ENCODE results near the gene SPDYE6.
A peak's percentile ranks its signal among the peaks of the same experiment; 100 is the strongest.
"Not testable (repeated sequence)": the region's sequence is repeated elsewhere in the genome, so short reads cannot be mapped to it uniquely, and the experiment has no call there.

The SPDYE6 gene

DNA sequence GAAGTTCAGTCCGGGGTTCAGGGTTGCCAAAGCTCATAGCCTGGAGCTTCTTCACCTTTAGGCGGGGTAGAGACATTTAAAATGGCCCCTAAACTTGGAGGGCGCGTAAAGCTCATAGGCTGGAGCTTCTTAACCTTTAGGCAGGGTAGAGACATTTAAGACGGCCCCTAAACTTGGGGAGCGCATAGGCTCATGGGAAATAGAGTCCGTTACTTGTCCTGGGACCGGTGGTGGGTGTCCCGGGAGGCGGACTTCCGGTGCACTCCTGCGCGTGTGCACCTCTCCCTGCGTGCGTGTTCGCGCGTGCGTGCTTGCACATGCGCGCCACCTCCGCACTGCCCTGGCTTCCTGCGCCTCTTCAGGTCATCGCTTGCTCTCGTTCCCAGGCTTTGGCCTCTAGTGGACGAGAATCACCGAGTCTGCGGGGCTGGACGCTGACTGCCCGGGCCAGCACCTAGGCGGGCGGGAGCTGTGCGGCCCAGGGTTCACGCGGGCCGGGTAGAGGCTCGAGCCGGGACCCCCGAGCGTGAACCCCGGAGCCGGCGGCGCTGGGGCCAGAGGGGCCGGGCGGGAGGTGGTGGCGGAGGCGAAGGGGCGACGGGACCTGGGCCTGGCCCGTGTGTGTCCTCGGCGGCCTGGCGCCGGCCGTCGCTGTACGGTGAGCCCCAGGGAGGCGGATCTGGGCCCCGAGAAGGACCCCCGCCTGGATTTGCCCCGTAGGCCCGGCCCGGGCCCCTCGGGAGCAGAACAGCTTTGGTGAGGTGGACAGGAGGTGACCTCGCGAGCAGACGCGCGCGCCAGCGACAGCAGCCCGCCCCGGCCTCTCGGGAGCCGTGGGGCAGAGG, 7.5 kb upstream of the SPDYE6 start:
- DNase-seq: peak; percentile 87

DNA sequence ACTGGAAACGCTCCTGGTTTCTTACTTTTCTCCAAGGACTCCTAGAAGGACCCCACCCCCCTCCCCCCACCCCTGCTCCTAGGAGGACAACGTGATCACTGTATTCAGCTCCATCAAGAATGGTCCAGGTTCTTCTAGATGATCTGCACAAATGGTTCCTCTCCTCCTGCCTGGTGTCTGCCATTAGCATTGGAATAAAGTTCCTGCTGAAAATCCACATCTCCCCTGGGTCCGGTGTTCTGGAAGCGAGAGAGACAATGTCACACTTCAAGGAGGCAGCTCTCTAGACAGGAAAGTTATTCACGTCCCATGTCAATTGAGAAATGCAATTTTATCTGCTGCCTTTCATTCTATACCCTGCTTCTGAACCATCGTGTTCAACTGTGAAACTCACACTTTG, 9.3 kb downstream of the SPDYE6 start:
- DNase-seq: not testable (repeated sequence)

DNA sequence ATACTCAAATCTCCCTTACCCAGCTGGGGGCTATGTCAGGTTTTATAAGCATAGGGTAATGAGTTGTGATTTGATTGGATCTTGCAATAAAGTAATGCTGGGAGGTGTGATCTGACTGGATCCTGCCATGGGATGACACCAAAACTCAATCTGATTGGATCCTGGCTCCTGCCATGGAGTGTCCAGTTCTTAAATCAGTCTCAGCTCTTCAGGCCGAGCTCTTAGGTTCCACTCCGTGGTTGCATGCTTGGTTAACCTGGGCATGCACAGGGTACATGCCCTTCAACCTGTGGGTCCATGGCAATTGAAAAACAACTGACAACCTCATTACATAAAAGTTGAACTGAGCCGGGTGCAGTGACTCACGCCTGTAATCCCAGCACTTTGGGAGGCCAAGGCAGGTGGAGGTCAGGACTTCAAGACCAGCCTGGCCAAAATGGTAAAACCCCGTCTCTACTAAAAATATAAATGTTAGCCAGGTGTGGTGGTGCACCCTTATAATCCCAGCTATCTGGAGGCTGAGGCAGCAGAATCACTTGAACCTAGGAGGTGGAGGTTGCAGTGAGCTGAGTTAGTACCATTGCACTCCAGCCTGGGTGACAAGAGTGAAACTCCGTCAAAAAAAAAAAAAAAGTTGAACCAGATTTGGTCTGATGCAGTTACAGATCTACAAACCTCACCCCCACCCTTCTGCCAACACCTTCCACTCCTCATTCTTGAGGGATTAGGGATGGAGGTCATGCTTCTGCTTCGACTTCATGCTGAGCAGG, 15.5 kb downstream of the SPDYE6 start:
- DNase-seq: not testable (repeated sequence)

GRCh38 chr7:102337420-102337819, 18.8 kb downstream of the SPDYE6 start:
- DNase-seq: not testable (repeated sequence)

DNA sequence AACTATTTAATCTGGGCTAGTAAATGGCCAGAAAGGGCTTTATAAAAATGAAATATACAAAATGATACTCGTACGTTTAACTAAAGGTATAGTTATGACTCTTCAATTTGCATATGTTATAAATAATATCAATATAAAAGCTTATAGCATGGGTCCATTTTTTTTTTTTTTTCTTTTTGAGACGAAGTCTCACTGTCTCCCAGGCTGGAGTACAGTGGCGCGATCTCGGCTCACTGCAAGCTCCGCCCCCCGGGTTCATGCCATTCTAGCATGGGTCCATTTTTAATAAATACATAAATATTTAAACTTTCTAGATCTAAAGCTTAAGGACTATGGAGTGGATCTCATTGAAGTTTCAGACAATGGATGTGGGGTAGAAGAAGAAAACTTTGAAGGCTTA, 19.2 kb downstream of the SPDYE6 start:
- DNase-seq: not testable (repeated sequence)

GRCh38 chr7:102335574-102335973, 20.7 kb downstream of the SPDYE6 start:
- DNase-seq: not testable (repeated sequence)

GRCh38 chr7:102330666-102331460, 25.4 kb downstream of the SPDYE6 start:
- DNase-seq: not testable (repeated sequence)

DNA sequence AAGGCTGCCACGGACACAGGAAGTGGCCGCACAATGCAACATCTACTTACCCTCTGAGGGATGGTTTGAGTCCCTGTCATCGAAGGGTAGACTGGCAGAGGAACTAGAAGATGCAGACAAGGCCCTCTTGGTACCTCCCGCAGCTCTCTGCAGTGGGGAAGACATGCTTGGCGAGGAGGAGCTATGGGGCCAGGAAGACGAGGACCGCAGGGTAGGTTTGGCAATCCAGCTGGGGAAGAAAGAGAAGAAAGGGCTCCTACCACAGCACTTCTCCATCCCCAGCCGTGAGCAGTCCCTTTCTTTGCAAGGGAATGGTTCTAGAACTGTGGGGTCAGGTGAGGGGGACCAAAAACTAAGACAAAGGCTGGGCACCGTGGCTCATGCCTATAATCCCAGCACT, 26.9 kb downstream of the SPDYE6 start:
- DNase-seq: not testable (repeated sequence)

DNA sequence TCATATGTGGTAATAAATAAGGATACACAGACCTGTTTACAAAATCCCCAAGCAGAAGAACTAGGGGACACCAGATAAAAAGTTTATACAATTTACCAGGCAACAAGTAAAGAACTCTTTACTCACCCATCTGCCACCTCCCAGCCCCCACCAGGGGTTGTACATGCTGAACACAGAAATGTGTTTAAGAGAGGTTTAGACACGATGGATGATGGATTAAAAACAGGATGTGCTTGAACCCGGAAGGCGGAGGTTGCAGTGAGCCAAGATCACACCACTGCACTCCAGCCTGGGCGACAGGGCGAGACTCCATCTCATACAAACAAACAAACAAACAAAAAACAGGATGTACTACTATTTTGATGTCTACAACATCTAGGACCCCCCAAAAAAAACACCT, 27.4 kb downstream of the SPDYE6 start:
- not testable (repeated sequence) for DNase-seq

GRCh38 chr7:102327183-102327582, 29.1 kb downstream of the SPDYE6 start:
- not testable (repeated sequence) for DNase-seq

- no peak for DNase-seq
Observed at GRCh38 chr7:102326157-102326889, 29.9 kb downstream of the SPDYE6 start.

DNA sequence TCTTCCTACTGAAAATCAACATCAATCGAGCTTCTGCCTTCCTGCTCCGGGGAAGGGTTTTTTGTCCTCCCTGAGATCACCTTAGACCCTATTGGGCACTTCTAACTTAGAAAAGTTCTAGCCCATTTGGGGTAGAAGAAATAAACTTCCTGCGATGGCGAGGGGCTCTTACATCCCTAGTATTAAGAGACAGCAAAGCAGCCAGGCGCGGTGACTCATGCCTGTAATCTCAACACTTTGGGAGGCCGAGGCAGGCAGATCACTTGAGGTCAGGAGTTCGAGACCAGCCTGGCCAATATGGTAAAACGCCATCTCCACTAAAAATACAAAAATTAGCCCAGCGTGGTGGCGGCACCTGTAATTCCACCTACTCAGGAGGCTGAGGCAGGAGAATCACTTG, 31.1 kb downstream of the SPDYE6 start:
- DNase-seq: not testable (repeated sequence)

DNA sequence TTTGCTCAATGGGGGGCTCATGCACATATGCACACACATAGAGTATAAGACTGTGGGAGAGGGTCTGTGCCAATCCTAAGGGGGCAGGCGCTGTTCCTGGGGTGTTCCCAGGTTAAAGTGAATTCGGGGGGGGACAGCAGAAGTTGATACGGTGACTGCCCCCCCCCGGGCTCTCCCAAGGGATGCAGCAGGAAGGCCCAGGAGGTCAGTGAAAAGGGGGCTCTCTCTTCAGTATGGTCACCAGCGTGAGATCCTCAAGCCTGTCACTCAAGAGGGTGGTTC, 32.4 kb downstream of the SPDYE6 start:
- DNase-seq: no peak

DNA sequence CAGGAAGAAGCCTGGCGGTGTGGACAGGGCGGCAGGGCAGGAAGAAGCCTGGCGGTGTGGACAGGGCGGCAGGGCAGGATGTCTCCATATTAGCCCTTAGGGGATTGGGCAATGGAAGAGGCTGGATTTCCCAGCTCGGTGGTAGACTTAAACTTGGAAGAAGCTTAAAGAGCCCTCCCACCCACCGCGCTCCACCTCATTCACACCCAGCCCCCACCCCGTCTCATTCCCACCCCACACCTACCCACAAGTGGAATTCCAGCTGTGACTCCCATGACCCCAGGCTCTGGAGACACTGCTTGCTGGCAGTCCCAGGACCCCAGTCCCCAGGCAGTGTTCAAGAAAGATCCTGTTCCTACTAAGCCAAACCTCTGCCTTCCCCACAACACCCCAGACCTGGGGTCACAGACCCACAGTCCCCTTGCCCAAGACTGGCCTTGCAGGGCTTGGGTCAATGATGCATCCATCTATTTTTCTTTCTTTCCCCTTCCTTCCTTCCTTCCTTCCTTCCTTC, 34.0 kb downstream of the SPDYE6 start:
- no peak for DNase-seq

- no peak for DNase-seq
Observed at GRCh38 chr7:102321351-102322201, 34.7 kb downstream of the SPDYE6 start.

DNA sequence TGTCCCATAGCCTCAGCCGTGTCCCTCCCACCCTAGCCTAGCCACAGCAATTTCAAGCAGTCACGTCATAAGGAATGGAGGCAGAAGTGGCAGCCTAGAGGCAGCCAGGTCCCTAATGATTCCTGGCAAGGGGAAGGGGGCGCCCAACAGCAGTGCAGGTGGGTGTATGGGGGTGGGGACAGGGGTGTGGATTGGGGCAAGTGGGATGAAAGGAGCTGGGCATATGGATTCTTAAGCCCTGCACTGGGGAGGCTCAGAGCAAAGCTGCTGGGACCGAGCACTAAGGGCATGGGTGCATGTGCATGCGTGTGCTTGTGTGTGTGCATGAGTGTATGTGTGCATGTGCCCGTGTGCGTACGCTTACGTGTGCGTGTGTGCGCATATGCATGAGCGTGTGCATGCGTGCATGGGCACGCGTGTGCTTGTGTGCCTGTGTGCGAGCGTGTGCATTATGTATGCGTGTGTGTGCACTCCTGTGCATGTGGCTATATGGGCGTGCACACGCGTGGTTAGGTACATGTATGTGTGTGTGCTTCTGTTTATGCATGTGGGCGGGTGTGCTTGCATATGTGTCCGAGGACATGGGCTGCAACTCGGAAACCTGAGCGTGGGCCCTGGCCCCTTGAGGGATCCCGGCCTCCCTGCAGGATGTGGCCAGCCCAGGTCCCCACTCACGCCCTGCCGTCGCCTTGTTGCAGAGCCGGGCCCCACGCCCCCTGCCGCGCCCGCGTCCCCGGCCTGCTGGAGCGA, 35.5 kb downstream of the SPDYE6 start:
- no peak for DNase-seq

- DNase-seq: no peak
Observed at GRCh38 chr7:102320181-102320580, 36.1 kb downstream of the SPDYE6 start.

GRCh38 chr7:102319671-102320070, 36.6 kb downstream of the SPDYE6 start:
- no peak for DNase-seq

DNA sequence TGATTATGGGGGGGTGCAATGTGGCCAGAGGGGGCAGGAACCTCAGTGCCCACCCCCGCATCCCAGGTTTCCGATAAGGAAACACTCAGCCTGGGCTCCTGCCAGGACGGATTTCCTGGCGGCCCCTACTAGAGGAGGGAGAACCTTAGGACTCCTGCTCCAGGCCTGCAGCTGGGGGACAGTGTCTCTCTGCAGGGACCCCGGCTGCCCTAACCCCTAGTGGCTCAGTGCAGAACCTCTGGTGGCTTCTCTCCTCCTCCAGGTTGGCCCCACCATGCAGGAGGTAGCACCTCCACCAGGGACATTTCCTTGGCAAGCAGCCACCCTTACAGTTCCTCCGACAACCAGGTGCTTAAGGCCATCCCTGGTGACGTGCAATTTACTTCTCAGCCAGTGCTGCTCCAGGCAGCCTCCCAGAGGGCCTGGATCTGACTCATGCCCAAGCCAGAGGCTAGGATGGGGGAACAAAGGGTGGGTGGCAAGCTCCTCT, 37.7 kb downstream of the SPDYE6 start:
- DNase-seq: no peak

DNA sequence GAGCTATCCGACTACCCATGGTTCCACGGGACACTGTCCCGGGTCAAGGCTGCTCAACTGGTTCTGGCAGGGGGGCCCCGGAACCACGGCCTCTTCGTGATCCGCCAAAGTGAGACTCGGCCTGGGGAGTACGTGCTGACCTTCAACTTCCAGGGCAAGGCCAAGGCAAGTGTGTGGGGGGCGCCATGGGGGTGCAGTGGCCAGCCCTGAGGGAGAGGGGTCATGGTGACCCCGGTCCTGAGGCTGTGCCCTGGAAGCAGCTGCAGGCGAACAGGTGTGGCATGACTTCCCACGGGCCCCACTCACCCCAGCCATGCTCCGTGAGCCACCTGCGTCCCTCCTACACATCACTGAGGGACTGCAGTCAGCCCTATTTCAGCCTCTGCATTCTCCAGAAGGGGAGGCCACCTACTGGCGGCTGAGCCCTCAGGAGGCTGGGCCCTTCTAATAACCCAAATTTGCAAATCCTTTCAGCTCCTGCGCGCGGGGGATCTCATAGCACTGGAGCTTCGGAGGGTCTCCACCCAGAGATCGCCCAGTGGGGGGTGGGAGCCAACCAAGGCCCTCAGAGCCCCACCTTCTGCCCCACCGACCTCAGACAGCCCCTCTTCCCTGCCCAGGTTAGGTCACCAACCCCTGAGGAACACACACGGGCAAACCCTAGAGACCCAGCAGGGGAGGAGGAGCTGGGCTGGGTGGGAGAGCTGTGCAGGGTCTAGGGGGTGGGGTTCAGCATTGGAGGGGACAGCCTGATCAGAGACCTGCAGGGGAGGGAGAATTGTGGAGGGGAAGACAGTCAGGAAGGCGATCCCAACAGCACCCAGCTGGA, 38.8 kb downstream of the SPDYE6 start:
- no peak for DNase-seq
